Stimulated activated CD4-positive, alpha-beta T cell treated with anti-CD3 and anti-CD28 coated beads, Interleukin-4, amount 100 ng/mL, for 48 hours (primary cell): ENCODE measurements around the gene COX10.
"Not testable (repeated sequence)": the region's sequence is repeated elsewhere in the genome, so short reads cannot be mapped to it uniquely, and the experiment has no call there.

Source experiments
- DNase-seq, 2 donors: peaks; one replicate each; pipeline ENCODE4 v3.0.0-alpha.2; 2020; ENCODE audit warnings: low read depth in 2 of 2

COX10 gene

DNA sequence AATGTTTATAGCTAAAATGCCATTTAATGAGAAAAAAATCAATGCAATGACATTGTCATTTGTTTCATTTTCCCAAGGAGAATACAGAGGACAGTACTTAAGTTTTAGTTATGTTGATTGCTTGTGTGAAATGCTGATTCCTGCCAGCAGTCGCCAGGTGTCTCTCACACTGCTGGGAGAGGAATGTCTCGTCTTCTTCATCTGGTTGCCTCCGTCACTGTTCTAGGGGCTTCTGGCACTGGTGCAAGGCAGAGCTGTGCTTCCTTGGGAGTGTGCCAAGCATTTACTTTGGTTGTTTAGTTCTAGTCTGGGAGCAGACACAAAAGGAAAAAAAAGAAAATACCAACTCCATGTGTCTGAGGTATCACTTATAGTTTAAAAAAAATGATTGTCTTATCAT is 107.7 kb downstream of the COX10 start:
- not testable (repeated sequence) for DNase-seq

DNA sequence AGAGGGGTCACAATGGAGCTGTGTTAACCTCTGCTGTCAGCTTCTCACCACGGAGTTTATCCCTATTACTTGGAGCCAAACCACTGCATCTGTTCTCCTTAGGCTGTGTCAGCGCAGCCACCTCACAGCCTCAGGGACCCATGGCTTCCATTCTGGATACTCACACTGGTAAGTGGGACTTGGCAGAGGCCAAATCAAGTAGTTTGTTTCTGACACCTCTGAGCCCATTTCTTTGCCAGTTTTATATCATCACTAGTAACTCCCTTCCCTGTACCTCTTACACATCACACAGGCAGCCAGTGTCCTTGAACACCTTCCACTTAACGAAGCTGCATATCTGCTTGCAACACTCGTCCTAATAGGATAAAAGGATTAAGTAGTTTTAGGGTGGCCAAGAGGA is 108.5 kb downstream of the COX10 start:
- DNase-seq: not testable (repeated sequence)

DNA sequence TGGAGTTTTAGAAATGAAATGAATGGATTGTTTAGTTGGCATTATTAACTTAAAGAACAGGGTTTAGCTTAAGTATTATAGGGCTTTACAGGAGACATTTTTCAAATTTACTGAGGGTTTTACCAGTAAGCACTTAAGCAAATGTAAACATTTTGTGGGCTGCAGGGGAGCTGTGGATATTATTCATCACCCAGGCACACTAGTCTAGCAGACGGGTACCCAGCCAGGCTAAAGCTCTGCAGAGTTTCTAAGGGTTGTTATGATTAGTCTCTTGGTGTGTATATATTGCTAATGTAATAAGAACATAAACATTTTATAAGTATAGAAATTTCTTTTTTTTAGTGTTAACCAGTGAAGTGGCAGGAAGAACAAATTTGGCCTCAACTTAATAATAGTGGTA is 110.6 kb downstream of the COX10 start:
- DNase-seq: not testable (repeated sequence)

DNA sequence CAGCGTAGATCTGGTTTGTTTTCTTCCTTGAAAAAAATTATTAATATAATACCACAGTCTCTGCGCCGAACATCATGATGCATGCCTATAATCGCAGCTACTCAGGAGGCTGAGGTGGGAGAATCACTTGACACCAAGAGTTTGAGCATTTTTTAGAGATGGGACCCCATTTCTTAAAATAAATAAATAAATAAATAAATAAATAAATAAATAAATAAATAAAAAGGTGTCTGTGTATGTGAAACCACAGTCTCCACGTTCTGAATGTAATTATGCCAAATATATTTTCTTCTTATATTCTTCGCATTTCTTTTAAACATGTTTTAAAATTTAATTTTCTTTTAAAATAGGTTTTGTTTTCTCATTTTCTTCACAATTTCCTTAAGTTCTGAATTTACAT is 112.8 kb downstream of the COX10 start:
- DNase-seq: not testable (repeated sequence)

DNA sequence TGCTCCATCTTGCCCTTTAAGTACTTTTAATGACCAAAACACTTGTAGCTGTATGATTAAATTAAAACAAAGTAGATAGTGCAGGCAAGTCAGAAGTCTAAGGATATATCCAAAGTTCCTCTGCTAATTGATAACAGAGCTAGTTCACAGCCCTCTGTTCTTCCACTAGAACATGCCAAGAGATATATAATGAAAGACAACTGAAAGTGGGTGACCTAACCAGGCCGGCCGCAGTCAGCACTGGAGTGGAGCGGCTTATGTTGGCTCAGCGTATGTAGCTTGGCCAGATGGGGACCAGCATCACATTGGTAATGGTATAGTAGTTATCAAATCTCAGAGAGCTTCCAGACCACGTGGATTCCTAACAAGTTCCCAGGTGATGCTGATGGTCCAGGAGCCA is 115.2 kb downstream of the COX10 start:
- not testable (repeated sequence) for DNase-seq

GRCh38 chr17:14186443-14186842 is 117.1 kb downstream of the COX10 start:
- DNase-seq: not testable (repeated sequence)

DNA sequence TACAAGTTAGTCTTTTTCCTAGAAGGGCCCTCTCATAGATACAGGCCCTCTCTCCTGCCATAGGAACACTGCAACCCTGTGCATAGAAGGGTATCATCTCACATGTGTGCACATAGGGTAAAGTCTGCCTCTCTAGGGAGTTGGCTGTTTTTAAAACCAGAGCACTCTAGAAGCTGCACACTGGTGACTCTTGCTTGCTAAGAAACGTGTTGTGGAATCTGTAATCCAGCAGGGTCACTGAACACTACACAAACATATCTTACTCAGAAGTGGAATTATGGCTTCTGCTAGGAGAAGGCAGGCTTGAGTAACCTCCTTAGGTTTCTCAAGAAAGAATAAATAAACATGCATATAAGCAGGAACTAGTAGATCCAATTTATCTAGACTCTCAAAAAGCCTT is 121.5 kb downstream of the COX10 start:
- DNase-seq: not testable (repeated sequence)

DNA sequence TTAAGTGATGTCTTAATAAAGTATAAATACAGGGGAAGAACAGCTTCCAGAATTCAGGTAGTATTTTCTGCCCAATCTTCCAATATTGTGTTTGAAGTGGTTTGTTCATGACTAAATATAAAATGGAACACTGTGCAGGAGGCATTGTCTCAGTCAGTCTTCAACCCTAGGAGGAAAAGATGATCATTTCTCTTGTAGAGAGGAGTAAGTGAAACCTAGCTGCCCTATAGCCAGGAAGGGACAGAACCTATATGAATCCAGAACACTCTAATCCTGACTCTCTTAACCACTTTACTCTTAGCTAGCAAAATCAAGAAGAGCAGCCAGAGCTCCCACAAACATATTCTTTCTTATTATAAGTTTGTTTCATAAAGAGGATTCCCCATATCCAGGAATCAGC is 122.2 kb downstream of the COX10 start:
- DNase-seq: not testable (repeated sequence)

DNA sequence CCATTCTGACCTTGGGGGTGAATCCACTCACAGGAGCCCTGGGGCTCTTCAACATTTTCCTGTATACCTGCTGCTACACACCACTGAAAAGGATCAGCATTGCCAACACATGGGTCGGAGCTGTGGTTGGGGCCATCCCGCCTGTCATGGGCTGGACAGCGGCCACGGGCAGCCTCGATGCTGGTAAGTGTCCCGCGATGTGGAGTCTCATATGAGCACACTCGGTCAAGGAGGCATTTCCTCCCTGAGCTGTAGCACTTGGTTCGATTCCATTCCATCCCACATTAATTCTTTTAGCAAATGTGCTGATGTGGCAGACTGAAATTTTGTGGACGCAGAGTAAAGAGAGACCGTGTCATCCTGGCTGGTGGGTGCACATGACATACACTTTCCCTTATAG is 122.7 kb downstream of the COX10 start:
- DNase-seq: not testable (repeated sequence)

DNA sequence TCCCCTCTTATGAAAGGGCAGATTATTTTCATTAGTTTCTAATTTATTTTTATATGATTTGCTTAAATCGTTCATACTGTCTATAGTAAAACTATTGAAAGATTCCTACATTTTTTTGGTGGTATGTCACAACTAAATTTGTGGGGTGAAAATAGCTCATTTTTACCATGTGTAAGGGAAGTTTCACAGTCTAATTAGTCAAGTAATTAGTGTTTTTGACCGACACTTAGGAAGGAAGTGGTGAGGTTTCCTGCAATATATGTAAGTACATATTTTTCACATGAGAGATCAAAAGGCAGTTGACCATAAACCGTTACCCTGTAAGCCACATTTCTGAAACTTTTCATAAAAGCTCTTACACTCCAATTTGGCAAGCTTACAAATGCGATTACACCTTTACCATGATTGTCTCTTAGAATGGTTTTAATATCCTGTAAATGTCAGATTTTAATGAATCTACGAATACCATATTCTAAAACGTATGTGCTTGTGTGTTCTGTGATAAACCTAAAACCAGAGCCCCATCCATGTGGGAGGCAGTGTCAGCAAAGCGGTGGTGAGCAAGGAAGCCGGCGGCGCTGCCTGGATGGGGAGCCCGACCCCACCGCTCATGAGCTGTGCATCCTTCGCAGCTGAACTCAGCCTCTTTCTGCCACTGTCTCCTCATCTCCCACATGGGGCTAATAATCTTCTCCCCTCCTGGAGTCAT is 123.5 kb downstream of the COX10 start:
- DNase-seq: not testable (repeated sequence)

GRCh38 chr17:14196377-14196997 is 127.2 kb downstream of the COX10 start:
- DNase-seq: no peak

- DNase-seq: no peak
These were observed 127.8 kb downstream of the COX10 start for GRCh38 chr17:14197057-14197456.

GRCh38 chr17:14197586-14197985 is 128.3 kb downstream of the COX10 start:
- DNase-seq: peak; percentile 46 to 53

DNA sequence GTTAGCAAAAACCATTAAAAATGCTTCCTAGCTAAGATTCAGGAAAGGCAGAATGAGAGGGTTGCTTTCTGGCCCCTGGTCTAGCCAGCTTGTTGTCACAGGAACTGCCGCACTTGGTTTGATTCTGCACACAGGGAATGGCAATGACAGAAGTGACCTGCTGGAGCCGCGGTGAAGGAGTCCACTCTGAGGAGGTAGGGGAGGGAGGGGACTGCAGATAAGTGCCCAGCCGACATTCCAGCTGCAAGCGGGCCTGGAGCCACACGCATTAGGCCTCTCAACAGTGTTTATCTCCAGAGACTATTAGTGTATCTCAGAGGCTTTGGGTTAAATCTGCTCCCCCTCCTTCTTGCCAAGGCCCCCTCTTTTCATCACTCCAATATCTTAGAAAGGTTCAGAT is 128.7 kb downstream of the COX10 start:
- no peak for DNase-seq

DNA sequence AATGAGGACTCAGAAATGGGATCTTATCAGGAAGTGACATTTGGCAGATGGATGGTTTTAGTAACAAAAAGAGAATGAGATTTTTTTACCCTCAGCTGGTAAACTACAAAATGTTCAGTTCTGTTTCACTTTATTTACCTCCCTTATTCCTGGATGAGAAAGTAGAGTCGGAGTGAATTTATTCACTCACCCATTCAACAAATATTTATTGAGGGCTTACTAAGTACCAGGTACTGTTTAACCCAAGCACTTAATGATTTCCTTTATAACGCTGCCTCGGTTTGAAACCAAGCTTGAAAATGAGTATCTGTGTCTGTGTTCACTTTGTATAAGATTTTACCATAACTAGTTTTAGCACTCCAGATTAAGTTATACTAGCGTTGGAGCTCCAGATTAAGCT is 129.3 kb downstream of the COX10 start:
- DNase-seq: no peak

DNA sequence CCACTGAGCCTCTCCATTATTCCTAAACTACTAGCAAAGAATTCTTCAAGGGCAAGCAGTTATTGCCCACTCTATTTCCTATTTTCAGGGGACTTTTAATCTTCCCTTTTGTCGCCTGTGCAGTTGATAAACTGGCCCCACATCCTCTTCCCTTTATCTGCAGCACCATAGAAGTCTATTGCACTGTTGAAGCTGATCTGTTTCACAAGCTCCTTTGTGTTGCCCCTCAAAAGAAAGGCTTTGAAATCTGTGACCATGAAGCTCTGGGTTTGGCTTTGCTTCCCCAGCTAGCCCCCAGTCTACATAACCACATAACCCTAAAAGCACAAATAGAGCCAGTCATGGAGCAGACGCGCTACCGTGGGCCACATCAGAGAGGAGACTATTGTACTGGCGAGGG is 130.3 kb downstream of the COX10 start:
- no peak for DNase-seq

DNA sequence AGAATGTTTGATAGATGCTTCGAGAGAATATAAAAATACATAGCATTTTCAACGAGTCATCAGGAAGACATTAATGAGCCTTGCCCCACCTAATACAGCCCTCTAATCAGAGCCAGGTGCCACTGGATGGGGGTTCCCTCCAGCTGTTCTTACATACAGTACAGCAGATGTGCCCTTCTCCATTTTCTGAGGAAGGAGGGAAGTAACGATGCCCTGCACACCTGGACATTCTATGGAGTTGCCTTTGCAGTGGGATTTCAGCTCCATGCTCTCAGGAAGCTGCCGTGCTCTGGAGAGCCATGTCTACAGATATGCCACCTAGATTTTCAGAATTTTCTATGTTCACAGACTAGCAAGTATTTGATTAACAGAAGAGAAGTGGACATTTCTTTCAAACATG is 131.1 kb downstream of the COX10 start:
- DNase-seq: no peak

GRCh38 chr17:14201021-14201987 is 132.0 kb downstream of the COX10 start:
- DNase-seq: peak; percentile 28 to 47

DNA sequence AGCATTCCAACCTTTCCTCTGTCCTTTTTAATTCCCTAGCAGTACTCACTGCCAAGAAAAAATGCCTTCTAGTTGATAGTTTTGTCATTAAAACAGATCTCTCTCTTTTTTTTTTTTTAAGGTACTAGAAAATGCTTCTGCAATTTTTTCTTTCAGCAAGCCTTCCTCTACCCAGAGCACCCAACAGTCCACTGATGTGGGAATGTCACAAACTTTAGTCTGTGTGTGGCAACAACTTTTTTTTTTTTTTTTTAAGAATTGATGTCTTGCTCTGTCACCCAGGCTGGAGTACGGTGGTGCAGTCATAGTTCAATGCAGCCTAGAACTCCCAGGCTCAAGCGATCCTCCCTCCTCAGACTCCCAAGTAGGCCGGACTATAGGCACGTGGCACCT is 132.7 kb downstream of the COX10 start:
- no peak for DNase-seq

GRCh38 chr17:14202388-14203166 is 133.3 kb downstream of the COX10 start:
- DNase-seq: no peak

DNA sequence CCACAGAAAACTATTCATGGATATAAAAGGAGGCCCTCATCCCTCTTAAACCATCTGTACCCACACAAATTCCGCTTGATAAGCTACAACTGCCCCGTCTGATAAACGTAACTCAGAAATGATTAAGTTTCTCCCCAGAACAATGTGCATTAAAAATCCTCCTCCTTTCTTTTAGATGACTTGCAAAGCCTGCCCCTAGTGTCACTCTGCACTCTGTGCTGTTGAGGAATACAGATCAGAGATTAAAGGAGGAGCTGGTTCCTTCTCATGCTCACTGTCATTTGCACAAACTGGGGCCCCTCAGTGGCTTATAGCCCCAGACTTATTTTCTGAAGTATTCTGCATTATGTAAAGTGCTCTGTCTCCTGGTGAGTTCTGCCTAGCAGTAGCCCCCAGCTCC is 134.1 kb downstream of the COX10 start:
- DNase-seq: no peak

DNA sequence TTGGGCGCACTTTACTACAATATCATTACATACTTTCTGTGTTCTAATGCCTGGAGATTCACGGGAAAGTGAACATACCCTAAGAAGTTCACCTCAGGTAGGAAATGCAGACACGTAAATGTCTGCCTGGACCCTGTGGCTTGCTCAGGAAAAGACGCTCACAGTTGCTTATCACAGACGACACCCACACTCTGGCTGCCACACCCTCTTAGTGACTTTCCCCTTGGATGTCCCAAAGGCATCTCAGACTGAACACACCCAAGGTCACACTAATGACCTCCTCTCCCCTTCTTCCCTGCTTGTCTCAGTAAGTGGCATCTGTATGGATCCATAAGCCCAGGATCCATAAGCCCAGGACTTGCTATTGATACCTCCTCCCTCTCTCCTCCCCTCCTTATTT is 134.8 kb downstream of the COX10 start:
- DNase-seq: no peak
